ENCODE measurements around the gene PCDH9. TPM values are rescaled to one million over a fixed set of nuclear protein-coding genes. Genes with fewer than 3 reads are reported as not detected.

Gene PCDH9
- total RNA-seq, 6 experiments from 2014 or later, result 1.6 to 3.9 (median 3.1) TPM

- TF ChIP-seq CTCF (IDR thresholded peaks at IDR 0.05) (no peak), POLR2A (IDR thresholded peaks at IDR 0.05) (no peak)
- intact Hi-C loops (cut with DNase I), result no loop called here
- WGBS (ENCODE audit: insufficient coverage, low coverage, low lambda C conversion rate, missing lambda C conversion rate), result 58% methylated on average over 4 of the region's 4 CpGs
- ATAC-seq (no peak), DNase-seq (no peak)
- H3K4me1 ChIP-seq, result no peaks in the 10 kb centered on the region
- no peak overlapping the region for H3K27ac ChIP-seq
- H3K36me3 ChIP-seq, result no peaks in the 10 kb centered on the region
- H3K4me3 ChIP-seq, result no peak overlapping the region
- no peaks in the 10 kb centered on the region for H3K27me3 ChIP-seq
- no peaks in the 10 kb centered on the region for H3K9me3 ChIP-seq
These were observed 303.8 kb downstream of the PCDH9 start for GRCh38 chr13:66926200-66926850.

GRCh38 chr13:66922444-66922843 is 307.7 kb downstream of the PCDH9 start:
- no peak overlapping the region for H3K27ac ChIP-seq
- H3K9me3 ChIP-seq, result no peaks in the 10 kb centered on the region
- H3K4me1 ChIP-seq, result no peaks in the 10 kb centered on the region
- WGBS (ENCODE audit: insufficient coverage, low coverage, low lambda C conversion rate, missing lambda C conversion rate), result 69% methylated on average over 1 of the region's 1 CpG
- no peak overlapping the region for H3K4me3 ChIP-seq
- DNase-seq, result no peak
- no peaks in the 10 kb centered on the region for H3K36me3 ChIP-seq
- no peaks in the 10 kb centered on the region for H3K27me3 ChIP-seq
- ATAC-seq, result no peak
- intact Hi-C loops (cut with DNase I), result no loop called here
- TF ChIP-seq CTCF (IDR thresholded peaks at IDR 0.05), result no peak
- no peak for TF ChIP-seq POLR2A (IDR thresholded peaks at IDR 0.05)

GRCh38 chr13:66921437-66921836 is 308.7 kb downstream of the PCDH9 start:
- no peak for DNase-seq
- 62% methylated on average over 5 of the region's 5 CpGs for WGBS (ENCODE audit: insufficient coverage, low coverage, low lambda C conversion rate, missing lambda C conversion rate)
- intact Hi-C loops (cut with DNase I), result no loop called here
- no peaks in the 10 kb centered on the region for H3K36me3 ChIP-seq
- no peaks in the 10 kb centered on the region for H3K9me3 ChIP-seq
- no peak for ATAC-seq
- no peak for TF ChIP-seq POLR2A (IDR thresholded peaks at IDR 0.05)
- TF ChIP-seq CTCF (IDR thresholded peaks at IDR 0.05), result no peak
- no peak overlapping the region for H3K27ac ChIP-seq
- no peaks in the 10 kb centered on the region for H3K27me3 ChIP-seq
- H3K4me3 ChIP-seq, result no peak overlapping the region
- H3K4me1 ChIP-seq, result no peaks in the 10 kb centered on the region

- ATAC-seq, result no peak
- TF ChIP-seq POLR2A (IDR thresholded peaks at IDR 0.05) (no peak), CTCF (IDR thresholded peaks at IDR 0.05) (no peak)
- intact Hi-C loops (cut with DNase I), result no loop called here
- H3K27ac ChIP-seq, result no peak overlapping the region
- H3K27me3 ChIP-seq, result no peaks in the 10 kb centered on the region
- H3K4me3 ChIP-seq, result no peak overlapping the region
- no peaks in the 10 kb centered on the region for H3K36me3 ChIP-seq
- 73% methylated on average over 1 of the region's 1 CpG for WGBS (ENCODE audit: insufficient coverage, low coverage, low lambda C conversion rate, missing lambda C conversion rate)
- DNase-seq, result no peak
- H3K9me3 ChIP-seq, result no peaks in the 10 kb centered on the region
- H3K4me1 ChIP-seq, result no peaks in the 10 kb centered on the region
These were observed 314.4 kb downstream of the PCDH9 start for GRCh38 chr13:66915596-66916185.

Measured in right lobe of liver (tissue), 6 donors.